ENCODE data around the gene WWOX. TPM values are rescaled to one million over a fixed set of nuclear protein-coding genes. Genes with fewer than 3 reads are reported as not detected.

Gene WWOX
- total and polyA plus RNA-seq, 2 of the 13 experiments (the other 11 are each of a cell fraction or from before 2014, with no cell fraction given) = 9.1 to 37.4 TPM

GRCh38 chr16:78099271-78100111, at the start of gene WWOX (continued):
- TF ChIP-seq ZNF383 (CRISPR knock-in tag; IDR thresholded peaks at IDR 0.05; ENCODE audit: borderline replicate concordance) = peak; percentile 98
- no peak for TF ChIP-seq ZUFSP (CRISPR knock-in tag; IDR thresholded peaks at IDR 0.05; ENCODE audit: borderline replicate concordance)
- TF ChIP-seq ZNF280D (CRISPR knock-in tag; IDR thresholded peaks at IDR 0.05) = peak; percentile 96
- peak; percentile 23; the same call in 1 of the 2 replicates for TF ChIP-seq ARID2 (CRISPR knock-in tag; IDR thresholded peaks at IDR 0.05; ENCODE audit: borderline replicate concordance)
- TF ChIP-seq FLYWCH1 (CRISPR knock-in tag; IDR thresholded peaks at IDR 0.05) = no peak
- TF ChIP-seq KDM5A (IDR thresholded peaks at IDR 0.05; ENCODE audit: borderline replicate concordance, low read length) = peak; percentile 67; the same call in 1 of the 2 replicates
- no peak for TF ChIP-seq ZBTB40 (IDR thresholded peaks at IDR 0.05)
- peak; percentile 85 for TF ChIP-seq ZBTB40 (CRISPR knock-in tag; IDR thresholded peaks at IDR 0.05)
- 0 out of 2 replicates have a peak, but pooled peaks have one; percentile 10 for TF ChIP-seq BHLHE40 (IDR thresholded peaks at IDR 0.05; ENCODE audit: low read length)
- 0 out of 2 replicates have a peak, but pooled peaks have one; percentile 3 for TF ChIP-seq NFE2L2 (IDR thresholded peaks at IDR 0.05; ENCODE audit: low read length)
- TF ChIP-seq ZNF883 (CRISPR knock-in tag; IDR thresholded peaks at IDR 0.05; ENCODE audit: not compliant biosample characterization) = peak; percentile 95
- peak; percentile 97 for TF ChIP-seq SAP130 (CRISPR knock-in tag; IDR thresholded peaks at IDR 0.05; ENCODE audit: low read depth)
- peak; percentile 40; the same call in 1 of the 2 replicates for TF ChIP-seq RBAK (CRISPR knock-in tag; IDR thresholded peaks at IDR 0.05)
- peak; percentile 57 to 63; a peak in 3 of 4 replicates for TF ChIP-seq NR2F1 (CRISPR knock-in tag; IDR thresholded peaks at IDR 0.05)
